Measurements from ENCODE around the gene DNAAF8. TPM values are rescaled to one million over a fixed set of nuclear protein-coding genes. Genes with fewer than 3 reads are reported as not detected.

The DNAAF8 gene
- total and polyA plus RNA-seq, 2 experiments from 2014 or later: 0.07 to 0.77 TPM

DNA sequence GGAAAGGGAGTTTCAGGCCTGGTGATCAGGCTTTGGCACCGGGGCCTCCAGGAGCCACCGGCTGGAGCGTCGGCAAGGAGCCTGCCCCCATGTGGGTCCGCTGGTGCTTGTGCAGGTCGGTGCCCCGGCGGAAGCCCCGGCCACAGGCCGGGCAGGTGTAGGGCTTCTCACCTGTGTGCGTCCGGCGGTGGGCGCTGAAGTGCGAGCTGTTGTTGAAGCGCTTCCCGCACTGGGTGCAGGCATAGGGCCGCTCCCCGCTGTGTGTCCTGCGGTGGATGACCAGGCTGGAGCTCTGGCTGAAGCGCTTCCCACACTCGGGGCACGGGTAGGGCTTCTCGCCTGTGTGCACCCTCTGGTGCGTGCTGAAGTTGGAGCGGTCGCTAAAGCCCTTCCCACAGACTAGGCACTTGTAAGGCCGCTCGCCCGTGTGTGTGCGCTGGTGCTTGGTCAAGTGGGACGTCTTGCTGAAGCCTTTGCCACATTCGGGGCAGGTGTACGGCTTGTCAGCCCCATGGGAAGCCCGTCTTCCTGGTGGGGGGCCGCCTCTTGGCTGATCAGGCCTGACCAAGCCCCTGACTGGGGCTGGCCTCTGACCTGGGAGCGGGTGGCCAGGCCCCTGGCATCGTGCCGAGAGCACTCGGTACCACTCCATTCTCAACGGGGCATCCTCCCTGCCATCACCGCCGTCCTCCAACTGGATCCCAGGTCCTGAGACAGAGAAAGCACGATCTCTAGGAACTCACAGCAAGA lies 18.2 kb downstream of the DNAAF8 start:
- peaks cover 21% of the 10 kb centered on the region for H3K36me3 ChIP-seq
- no peak overlapping the region for H3K4me3 ChIP-seq
- no peaks in the 10 kb centered on the region for H3K27me3 ChIP-seq
- H3K4me1 ChIP-seq (ENCODE audit: low read depth): no peaks in the 10 kb centered on the region
- H3K9me3 ChIP-seq (ENCODE audit: low read depth): no peaks in the 10 kb centered on the region
- no peak for DNase-seq (ENCODE audit: low read depth in 1 of 2, low spot score in 1 of 2)
- no peak overlapping the region for H3K27ac ChIP-seq
- TF ChIP-seq, protein P1, sequence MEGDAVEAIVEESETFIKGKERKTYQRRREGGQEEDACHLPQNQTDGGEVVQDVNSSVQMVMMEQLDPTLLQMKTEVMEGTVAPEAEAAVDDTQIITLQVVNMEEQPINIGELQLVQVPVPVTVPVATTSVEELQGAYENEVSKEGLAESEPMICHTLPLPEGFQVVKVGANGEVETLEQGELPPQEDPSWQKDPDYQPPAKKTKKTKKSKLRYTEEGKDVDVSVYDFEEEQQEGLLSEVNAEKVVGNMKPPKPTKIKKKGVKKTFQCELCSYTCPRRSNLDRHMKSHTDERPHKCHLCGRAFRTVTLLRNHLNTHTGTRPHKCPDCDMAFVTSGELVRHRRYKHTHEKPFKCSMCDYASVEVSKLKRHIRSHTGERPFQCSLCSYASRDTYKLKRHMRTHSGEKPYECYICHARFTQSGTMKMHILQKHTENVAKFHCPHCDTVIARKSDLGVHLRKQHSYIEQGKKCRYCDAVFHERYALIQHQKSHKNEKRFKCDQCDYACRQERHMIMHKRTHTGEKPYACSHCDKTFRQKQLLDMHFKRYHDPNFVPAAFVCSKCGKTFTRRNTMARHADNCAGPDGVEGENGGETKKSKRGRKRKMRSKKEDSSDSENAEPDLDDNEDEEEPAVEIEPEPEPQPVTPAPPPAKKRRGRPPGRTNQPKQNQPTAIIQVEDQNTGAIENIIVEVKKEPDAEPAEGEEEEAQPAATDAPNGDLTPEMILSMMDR (IDR thresholded peaks at IDR 0.05; ENCODE audit: low read depth, low read length): no peak

DNA sequence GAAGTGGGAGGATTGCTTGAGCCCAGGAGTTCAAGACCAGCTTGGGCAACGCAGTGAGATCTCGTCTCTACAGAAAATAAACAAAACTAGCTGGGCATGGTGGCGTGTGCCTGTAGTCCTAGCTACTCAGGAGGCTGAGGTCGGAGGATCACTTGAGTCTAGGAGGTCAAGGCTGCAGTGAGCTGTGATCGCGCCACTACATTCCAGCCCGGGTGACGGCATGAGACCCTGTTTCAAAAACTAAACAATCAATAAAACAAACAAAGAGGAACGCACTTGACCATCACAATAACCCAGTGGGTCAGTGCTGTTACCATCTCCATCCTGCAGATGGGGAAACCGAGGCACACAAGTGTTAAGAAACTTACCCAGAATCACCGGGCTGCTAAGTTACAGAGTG lies 18.9 kb downstream of the DNAAF8 start:
- no peak for DNase-seq (ENCODE audit: low read depth in 1 of 2, low spot score in 1 of 2)
- no peak overlapping the region for H3K27ac ChIP-seq
- no peak overlapping the region for H3K4me3 ChIP-seq
- H3K36me3 ChIP-seq: peaks cover 24% of the 10 kb centered on the region
- TF ChIP-seq, protein P1 (IDR thresholded peaks at IDR 0.05; ENCODE audit: low read depth, low read length): no peak
- no peaks in the 10 kb centered on the region for H3K4me1 ChIP-seq (ENCODE audit: low read depth)
- H3K9me3 ChIP-seq (ENCODE audit: low read depth): no peaks in the 10 kb centered on the region
- no peaks in the 10 kb centered on the region for H3K27me3 ChIP-seq

DNA sequence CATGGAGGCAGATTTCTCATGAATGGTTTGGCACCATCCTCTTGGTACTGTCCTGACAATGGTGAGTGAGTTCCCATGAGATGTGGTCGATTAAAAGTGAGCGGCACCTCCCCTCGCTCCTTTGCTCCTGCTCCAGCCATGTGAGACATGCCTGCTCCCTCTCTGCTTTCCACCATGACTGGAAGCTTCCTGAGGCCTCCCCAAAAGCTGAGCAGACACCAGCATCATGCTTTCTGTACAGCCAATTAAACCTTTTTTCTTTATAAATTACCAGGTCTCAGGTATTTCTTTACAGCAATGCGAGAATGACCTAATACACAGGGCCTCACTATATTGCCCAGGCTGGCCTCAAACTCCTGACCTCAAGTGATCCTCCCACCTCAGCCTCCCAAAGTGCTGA lies 20.5 kb downstream of the DNAAF8 start:
- TF ChIP-seq, protein P1 (IDR thresholded peaks at IDR 0.05; ENCODE audit: low read depth, low read length): no peak
- H3K9me3 ChIP-seq (ENCODE audit: low read depth): no peaks in the 10 kb centered on the region
- H3K27ac ChIP-seq: no peak overlapping the region
- no peaks in the 10 kb centered on the region for H3K27me3 ChIP-seq
- H3K4me3 ChIP-seq: no peak overlapping the region
- H3K4me1 ChIP-seq (ENCODE audit: low read depth): no peaks in the 10 kb centered on the region
- peaks cover 29% of the 10 kb centered on the region for H3K36me3 ChIP-seq
- no peak for DNase-seq (ENCODE audit: low read depth in 1 of 2, low spot score in 1 of 2)

DNA sequence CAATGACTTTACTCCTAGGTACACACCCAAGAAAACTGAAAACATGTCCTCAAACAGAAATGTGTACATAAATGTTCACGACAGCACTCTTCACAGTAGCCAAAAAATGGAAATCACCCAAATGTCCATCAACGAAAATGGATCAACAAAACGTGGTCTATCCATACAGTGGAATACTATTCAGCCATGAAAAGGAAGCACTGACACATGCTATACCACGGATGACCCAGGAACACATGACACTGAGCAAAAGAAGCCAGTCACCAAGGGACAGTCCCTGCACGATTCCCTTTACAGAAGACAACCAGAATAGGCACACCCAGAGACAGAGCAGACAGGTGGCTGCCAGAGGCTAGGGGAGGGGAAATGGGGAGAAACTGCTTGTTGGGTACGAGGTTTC lies 21.4 kb downstream of the DNAAF8 start:
- no peaks in the 10 kb centered on the region for H3K9me3 ChIP-seq (ENCODE audit: low read depth)
- no peak overlapping the region for H3K27ac ChIP-seq
- TF ChIP-seq, protein P1 (IDR thresholded peaks at IDR 0.05; ENCODE audit: low read depth, low read length): no peak
- no peaks in the 10 kb centered on the region for H3K27me3 ChIP-seq
- H3K36me3 ChIP-seq: peaks cover 37% of the 10 kb centered on the region
- no peak overlapping the region for H3K4me3 ChIP-seq
- no peaks in the 10 kb centered on the region for H3K4me1 ChIP-seq (ENCODE audit: low read depth)
- DNase-seq (ENCODE audit: low read depth in 1 of 2, low spot score in 1 of 2): no peak

DNA sequence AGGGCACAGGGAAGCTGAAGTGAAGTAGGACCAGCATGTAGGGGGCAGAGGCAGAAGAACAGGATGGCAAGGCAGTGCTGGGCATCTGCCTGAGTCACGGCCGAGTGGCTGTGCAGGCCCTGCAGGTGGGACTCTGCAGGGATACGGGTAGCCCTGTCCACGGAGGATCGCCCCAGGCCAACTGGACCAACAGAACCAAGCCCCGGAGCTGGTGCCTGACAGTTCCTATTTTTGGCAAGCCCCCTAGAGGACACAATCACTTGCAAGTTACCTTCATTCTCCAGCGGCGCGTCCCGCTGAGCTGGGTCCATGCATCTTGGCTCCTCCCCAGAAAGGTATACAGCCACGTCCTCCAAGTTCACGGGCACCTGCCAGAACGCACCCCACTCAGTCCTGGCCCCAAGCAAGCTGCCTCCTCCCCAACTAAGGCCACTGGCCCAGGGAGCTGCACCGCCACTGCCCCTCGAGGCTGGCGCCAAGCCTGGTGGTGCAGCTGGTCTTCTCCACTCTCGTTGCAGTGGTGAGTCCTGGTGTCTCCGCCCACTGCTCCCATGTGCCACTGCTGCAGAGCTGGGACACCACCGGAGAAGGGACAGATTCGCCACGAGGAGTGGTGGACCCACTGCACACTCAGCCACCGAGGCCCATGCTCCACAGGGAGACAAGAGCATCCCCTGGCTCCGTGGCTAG lies 26.0 kb downstream of the DNAAF8 start:
- TF ChIP-seq, protein P1 (IDR thresholded peaks at IDR 0.05; ENCODE audit: low read depth, low read length): no peak
- no peaks in the 10 kb centered on the region for H3K27me3 ChIP-seq
- no peak overlapping the region for H3K4me3 ChIP-seq
- H3K9me3 ChIP-seq (ENCODE audit: low read depth): no peaks in the 10 kb centered on the region
- peaks cover 43% of the 10 kb centered on the region for H3K36me3 ChIP-seq
- H3K27ac ChIP-seq: no peak overlapping the region
- DNase-seq (ENCODE audit: low read depth in 1 of 2, low spot score in 1 of 2): no peak
- H3K4me1 ChIP-seq (ENCODE audit: low read depth): no peaks in the 10 kb centered on the region
